ENCODE results near the gene COP1.

GRCh38 chr1:176110203-176110602, 96.9 kb downstream of the COP1 start:
- TF ChIP-seq, protein P1, sequence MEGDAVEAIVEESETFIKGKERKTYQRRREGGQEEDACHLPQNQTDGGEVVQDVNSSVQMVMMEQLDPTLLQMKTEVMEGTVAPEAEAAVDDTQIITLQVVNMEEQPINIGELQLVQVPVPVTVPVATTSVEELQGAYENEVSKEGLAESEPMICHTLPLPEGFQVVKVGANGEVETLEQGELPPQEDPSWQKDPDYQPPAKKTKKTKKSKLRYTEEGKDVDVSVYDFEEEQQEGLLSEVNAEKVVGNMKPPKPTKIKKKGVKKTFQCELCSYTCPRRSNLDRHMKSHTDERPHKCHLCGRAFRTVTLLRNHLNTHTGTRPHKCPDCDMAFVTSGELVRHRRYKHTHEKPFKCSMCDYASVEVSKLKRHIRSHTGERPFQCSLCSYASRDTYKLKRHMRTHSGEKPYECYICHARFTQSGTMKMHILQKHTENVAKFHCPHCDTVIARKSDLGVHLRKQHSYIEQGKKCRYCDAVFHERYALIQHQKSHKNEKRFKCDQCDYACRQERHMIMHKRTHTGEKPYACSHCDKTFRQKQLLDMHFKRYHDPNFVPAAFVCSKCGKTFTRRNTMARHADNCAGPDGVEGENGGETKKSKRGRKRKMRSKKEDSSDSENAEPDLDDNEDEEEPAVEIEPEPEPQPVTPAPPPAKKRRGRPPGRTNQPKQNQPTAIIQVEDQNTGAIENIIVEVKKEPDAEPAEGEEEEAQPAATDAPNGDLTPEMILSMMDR (IDR thresholded peaks at IDR 0.05): no peak
- no peak for TF ChIP-seq POLR2A (IDR thresholded peaks at IDR 0.05)

All from esophagus squamous epithelium (tissue), 4 donors.